OCI-LY3 (cell line): ENCODE results near the gene RNF217.

Experiments used
- H2AFZ ChIP-seq: fragments of 200-600, 300-600 bp; shearing (Covaris generic); 2 replicates; pipeline ENCODE4 v1.6.0; 2014; ENCODE audit warnings: antibody characterized with exemption, low read depth, low read length
- H3K27ac ChIP-seq: fragments of 200-600, 300-600 bp; sonication (generic); 2 replicates; pipeline ENCODE4 v1.5.1; 2014; ENCODE audit warnings: mild to moderate bottlenecking, low read length, moderate library complexity, mixed read lengths
- H3K27me3 ChIP-seq: fragments of 200-600, 300-600 bp; sonication (generic); 2 replicates; pipeline ENCODE4 v1.6.1; 2014; ENCODE audit warnings: low read depth, low read length, mixed read lengths
- H3K36me3 ChIP-seq: fragments of 200-600, 300-600 bp; sonication (generic); replicated peaks from 2 replicates; pipeline ENCODE3; 2014; ENCODE audit warnings: low read depth, low read length, mixed read lengths
- H3K4me1 ChIP-seq: fragments of 300-600, 200-600 bp; sonication (generic); 2 replicates; pipeline ENCODE4 v1.6.1; 2014; ENCODE audit warnings: low read length, mixed read lengths
- H3K4me2 ChIP-seq: fragments of 200-600, 300-600 bp; sonication (generic); 2 replicates; pipeline ENCODE4 v1.6.1; 2014; ENCODE audit warnings: low read length, mixed read lengths
- H3K4me3 ChIP-seq: fragments of 300-600, 200-600 bp; sonication (generic); 2 replicates; pipeline ENCODE4 v1.5.1; 2014; ENCODE audit warnings: antibody characterized with exemption, mild to moderate bottlenecking, low read length, moderate library complexity
- H3K79me2 ChIP-seq: fragments of 300-600, 200-600 bp; shearing (Covaris generic); 2 replicates; pipeline ENCODE4 v1.6.1; 2014; ENCODE audit warnings: mild to moderate bottlenecking, low read length, mixed read lengths
- H3K9ac ChIP-seq: fragments of 300-600, 200-600 bp; shearing (Covaris generic); 2 replicates; pipeline ENCODE4 v1.6.0; 2014; ENCODE audit warnings: mild to moderate bottlenecking, low read length, moderate library complexity
- H3K9me3 ChIP-seq: fragments of 200-600, 300-600 bp; shearing (Covaris generic); 2 replicates; pipeline ENCODE4 v1.6.1; 2014; ENCODE audit warnings: low read length, mixed read lengths; ENCODE audit not compliant: insufficient read depth
- H4K20me1 ChIP-seq: fragments of 200-600, 300-600 bp; sonication (generic); 2 replicates; pipeline ENCODE4 v1.6.1; 2016; ENCODE audit warnings: low read length, mixed read lengths; ENCODE audit not compliant: insufficient read depth
- CTCF ChIP-seq: fragments of 200-600, 300-600 bp; sonication (generic); IDR thresholded peaks from 2 replicates; pipeline ENCODE4 v1.5.1; 2014; ENCODE audit warnings: antibody characterized with exemption, low read length, low read depth
- EZH2phosphoT487 ChIP-seq: fragments of 200-600 bp; shearing (Covaris generic); IDR thresholded peaks from 2 replicates; pipeline ENCODE4 v1.6.1; 2018; ENCODE audit warnings: antibody characterized with exemption, mixed run types, low read depth

RNF217 gene

GRCh38 chr6:124967444-124967843 is 5.2 kb downstream of the RNF217 start:
- H4K20me1 ChIP-seq = no peaks in the 10 kb centered on the region
- TF ChIP-seq CTCF (no peak), EZH2phosphoT487 (no peak)
- no peaks in the 10 kb centered on the region for H3K4me1 ChIP-seq
- no peak overlapping the region for H3K4me2 ChIP-seq
- no peaks in the 10 kb centered on the region for H3K36me3 ChIP-seq
- no peaks in the 10 kb centered on the region for H3K9me3 ChIP-seq
- no peak overlapping the region for H3K27ac ChIP-seq
- H3K9ac ChIP-seq = no peak overlapping the region
- no peaks in the 10 kb centered on the region for H3K79me2 ChIP-seq
- no peak overlapping the region for H2AFZ ChIP-seq
- H3K4me3 ChIP-seq = no peak overlapping the region
- no peaks in the 10 kb centered on the region for H3K27me3 ChIP-seq

- H3K27ac ChIP-seq = no peak overlapping the region
- no peak for TF ChIP-seq EZH2phosphoT487
- TF ChIP-seq CTCF = no peak
- H3K27me3 ChIP-seq = no peaks in the 10 kb centered on the region
- H3K79me2 ChIP-seq = no peaks in the 10 kb centered on the region
- no peak overlapping the region for H3K9ac ChIP-seq
- no peak overlapping the region for H2AFZ ChIP-seq
- H3K4me3 ChIP-seq = no peak overlapping the region
- H3K4me1 ChIP-seq = no peaks in the 10 kb centered on the region
- no peaks in the 10 kb centered on the region for H4K20me1 ChIP-seq
- no peak overlapping the region for H3K4me2 ChIP-seq
- no peaks in the 10 kb centered on the region for H3K36me3 ChIP-seq
- no peaks in the 10 kb centered on the region for H3K9me3 ChIP-seq
Measured at GRCh38 chr6:124968401-124968800, 6.2 kb downstream of the RNF217 start.

- Histone ChIP-seq H3K9me3 (no peaks in the 10 kb centered on the region), H3K79me2 (no peaks in the 10 kb centered on the region), H3K4me1 (no peaks in the 10 kb centered on the region), H3K27ac (no peak overlapping the region), H3K27me3 (no peaks in the 10 kb centered on the region), H2AFZ (no peak overlapping the region), H3K9ac (no peak overlapping the region), H3K36me3 (no peaks in the 10 kb centered on the region), H3K4me3 (no peak overlapping the region), H3K4me2 (no peak overlapping the region), H4K20me1 (no peaks in the 10 kb centered on the region)
- TF ChIP-seq EZH2phosphoT487 (no peak), CTCF (no peak)
Measured at GRCh38 chr6:124970243-124970642, 8.0 kb downstream of the RNF217 start.

- Histone ChIP-seq H3K27ac (no peak overlapping the region), H3K9ac (no peak overlapping the region), H3K27me3 (no peaks in the 10 kb centered on the region), H3K4me2 (no peak overlapping the region), H3K36me3 (no peaks in the 10 kb centered on the region), H3K4me1 (no peaks in the 10 kb centered on the region), H4K20me1 (no peaks in the 10 kb centered on the region), H2AFZ (no peak overlapping the region), H3K79me2 (no peaks in the 10 kb centered on the region), H3K9me3 (no peaks in the 10 kb centered on the region), H3K4me3 (no peak overlapping the region)
- TF ChIP-seq CTCF (no peak), EZH2phosphoT487 (no peak)
Measured at GRCh38 chr6:124970763-124971162, 8.5 kb downstream of the RNF217 start.
